ENCODE measurements around the gene SIRPG.
"Not testable (repeated sequence)": the region's sequence is repeated elsewhere in the genome, so short reads cannot be mapped to it uniquely, and the experiment has no call there.

Gene SIRPG

GRCh38 chr20:1671891-1672669, 14.5 kb upstream of the SIRPG start:
- no peak for DNase-seq

- no peak for DNase-seq
Measured at GRCh38 chr20:1669304-1669703, 11.7 kb upstream of the SIRPG start.

- DNase-seq = no peak
Measured at GRCh38 chr20:1667502-1668085, 10.0 kb upstream of the SIRPG start.

- DNase-seq = no peak
Measured at GRCh38 chr20:1666802-1667201, 9.2 kb upstream of the SIRPG start.

GRCh38 chr20:1665345-1665744, 7.8 kb upstream of the SIRPG start:
- DNase-seq = no peak

GRCh38 chr20:1664911-1665310, 7.3 kb upstream of the SIRPG start:
- DNase-seq = no peak

GRCh38 chr20:1663917-1664316, 6.3 kb upstream of the SIRPG start:
- DNase-seq = no peak

- DNase-seq = no peak
Measured at GRCh38 chr20:1661542-1662299, 4.1 kb upstream of the SIRPG start.

- DNase-seq = no peak
Measured at GRCh38 chr20:1660246-1660645, 2.7 kb upstream of the SIRPG start.

- no peak for DNase-seq
Measured at GRCh38 chr20:1656844-1657243, 735 bp downstream of the SIRPG start.

GRCh38 chr20:1654996-1655395, 2.6 kb downstream of the SIRPG start:
- DNase-seq = no peak

- DNase-seq = no peak
Measured at GRCh38 chr20:1652960-1653359, 4.6 kb downstream of the SIRPG start.

- no peak for DNase-seq
Measured at GRCh38 chr20:1652104-1652503, 5.5 kb downstream of the SIRPG start.

GRCh38 chr20:1651268-1652058, 6.1 kb downstream of the SIRPG start:
- no peak for DNase-seq

GRCh38 chr20:1648101-1648500, 9.5 kb downstream of the SIRPG start:
- DNase-seq = no peak

GRCh38 chr20:1646975-1647431, 10.6 kb downstream of the SIRPG start:
- no peak for DNase-seq

GRCh38 chr20:1644101-1644962, 13.2 kb downstream of the SIRPG start:
- DNase-seq = no peak

- not testable (repeated sequence) for DNase-seq
Measured at GRCh38 chr20:1638643-1639042, 18.9 kb downstream of the SIRPG start.

- no peak for DNase-seq
Measured at GRCh38 chr20:1637755-1638154, 19.8 kb downstream of the SIRPG start.

GRCh38 chr20:1637226-1637625, 20.4 kb downstream of the SIRPG start:
- DNase-seq = no peak

- no peak for DNase-seq
Measured at GRCh38 chr20:1636621-1637020, 21.0 kb downstream of the SIRPG start.

Measured in GOT3 (cell line).